ENCODE results near the gene PGGHG.

The PGGHG gene

DNA sequence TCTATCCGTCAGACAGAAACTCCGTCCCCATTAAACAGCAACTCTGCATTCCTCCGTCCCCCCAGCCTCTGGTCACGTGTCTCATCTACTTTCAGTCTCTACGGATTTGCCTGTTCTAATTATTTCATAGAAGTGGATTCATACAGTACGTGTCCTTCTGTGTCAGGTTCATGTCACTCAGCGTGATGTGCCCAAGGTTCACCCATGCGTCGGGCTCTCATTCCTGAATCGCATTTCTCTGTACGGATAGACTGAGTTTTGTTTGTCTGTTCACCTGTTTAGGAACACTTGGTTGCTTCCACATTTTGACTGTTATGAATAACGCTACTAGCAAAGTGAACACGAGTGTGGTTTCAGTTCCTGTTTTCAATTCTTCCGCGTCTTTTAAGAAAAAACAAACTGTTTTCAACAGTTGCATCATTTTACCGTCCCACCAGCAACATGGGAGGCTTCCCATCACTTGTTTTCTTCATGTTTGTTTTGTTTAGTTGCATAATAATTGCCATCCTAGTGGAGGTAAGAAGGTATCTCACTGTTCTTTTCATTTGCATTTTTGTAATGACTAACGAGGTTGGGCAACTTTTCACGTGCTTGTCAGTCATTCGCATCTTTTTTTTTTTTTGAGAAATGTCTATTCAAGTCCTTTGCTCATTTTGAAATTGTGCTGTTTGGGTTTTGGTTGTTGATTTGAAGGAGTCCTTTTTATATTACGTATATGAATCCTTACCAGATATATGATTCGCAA lies 19.6 kb upstream of the PGGHG start:
- no peak for DNase-seq (ENCODE audit: low read depth in 1 of 2, low spot score in 1 of 2)

DNA sequence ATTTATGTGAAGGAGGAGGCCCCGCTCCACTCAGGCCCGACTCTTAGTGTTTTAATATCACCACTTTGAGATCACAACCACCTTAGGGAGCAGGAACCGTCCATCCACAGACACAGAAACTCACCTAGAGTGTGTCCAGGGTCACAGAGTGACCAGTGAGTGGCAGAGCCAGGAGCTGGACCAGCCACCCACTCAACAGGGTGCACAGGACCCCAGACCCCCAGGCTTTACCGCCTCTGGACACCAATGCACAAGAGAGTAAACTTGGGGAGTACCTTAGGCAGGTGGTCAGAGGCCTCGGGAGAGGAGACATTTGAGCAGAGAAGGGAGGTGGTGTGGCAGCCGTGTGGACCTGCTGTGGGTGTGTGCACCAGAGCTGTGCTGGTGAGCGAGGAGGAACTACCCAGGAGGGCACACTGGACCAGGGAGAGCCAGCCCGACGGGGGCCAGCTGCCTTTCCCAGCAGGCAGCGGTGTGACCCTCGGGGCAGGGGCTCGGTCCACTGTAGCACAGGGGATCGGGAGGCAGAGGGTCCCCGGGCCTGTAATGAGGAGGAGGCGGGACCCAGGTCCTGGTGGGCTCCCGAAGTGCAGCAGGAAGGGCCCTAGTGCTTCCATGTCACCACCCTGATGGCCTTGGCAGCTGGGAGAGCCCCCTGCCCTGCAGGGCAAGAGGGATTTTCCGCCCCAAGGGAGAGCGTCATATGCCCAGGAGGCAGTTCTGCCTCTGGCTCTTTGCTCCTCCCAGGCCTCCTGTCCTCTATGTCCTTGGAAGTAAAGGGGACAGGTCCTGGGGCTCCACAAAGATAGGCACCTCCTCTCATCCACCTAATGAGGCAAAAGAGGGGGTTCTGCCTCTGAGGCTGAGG lies 18.2 kb upstream of the PGGHG start:
- DNase-seq (ENCODE audit: low read depth in 1 of 2, low spot score in 1 of 2), result no peak

DNA sequence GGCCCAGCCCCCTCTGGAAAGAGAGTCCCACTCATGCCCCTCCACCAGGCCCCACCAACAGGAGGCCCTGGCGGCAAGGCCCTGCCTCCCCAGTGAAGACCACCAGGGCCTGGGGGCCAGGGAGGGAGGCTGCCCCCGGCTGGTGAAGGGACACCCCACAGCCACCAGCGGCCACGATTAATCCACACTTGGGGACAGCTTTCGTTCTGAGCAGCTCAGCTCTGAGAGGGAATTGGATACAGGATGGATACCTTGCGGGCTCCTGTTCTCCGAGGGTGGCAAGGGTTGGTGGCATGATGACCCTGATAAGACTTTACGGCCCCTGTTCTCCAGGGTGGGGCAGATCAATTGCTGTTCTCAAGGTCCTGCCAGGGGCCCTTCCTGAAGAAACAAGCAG lies 17.6 kb upstream of the PGGHG start:
- DNase-seq (ENCODE audit: low read depth in 1 of 2, low spot score in 1 of 2), result no peak

DNA sequence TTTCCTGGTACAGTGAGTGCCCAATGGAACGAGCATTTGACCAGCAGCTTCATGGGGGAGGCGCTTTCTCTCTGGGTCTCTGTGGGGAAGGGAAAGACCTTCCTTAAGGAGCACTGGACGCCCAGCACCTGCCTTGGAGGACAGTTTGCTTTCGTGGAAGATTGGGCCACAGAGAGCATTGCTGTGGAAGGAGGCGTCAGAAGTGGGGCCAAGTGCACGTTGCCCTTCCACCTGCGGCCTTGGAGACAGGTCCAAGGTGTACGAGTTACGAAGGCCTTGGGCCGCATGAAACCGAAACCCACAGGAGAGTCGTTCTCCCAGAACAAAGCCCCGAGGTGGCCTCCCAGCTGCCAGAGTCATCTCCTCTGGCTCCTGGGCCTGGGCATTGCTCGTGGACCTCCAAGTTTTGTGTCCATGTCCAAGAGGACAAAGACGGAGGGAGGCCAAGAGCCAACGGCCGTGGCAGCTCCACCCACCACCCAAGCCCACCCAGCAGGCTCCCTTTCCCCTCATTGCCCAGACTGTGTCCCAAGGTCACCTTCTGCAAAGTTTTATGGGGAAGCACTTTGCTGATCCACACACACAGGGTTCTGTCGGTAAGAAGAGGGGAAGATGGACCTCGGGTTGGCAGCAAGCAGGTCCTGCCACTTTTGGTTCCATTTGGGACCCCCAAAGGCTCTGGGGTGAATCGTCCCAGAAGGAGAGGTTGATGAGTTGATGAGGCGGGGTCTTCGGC lies 16.6 kb upstream of the PGGHG start:
- no peak for DNase-seq (ENCODE audit: low read depth in 1 of 2, low spot score in 1 of 2)

DNA sequence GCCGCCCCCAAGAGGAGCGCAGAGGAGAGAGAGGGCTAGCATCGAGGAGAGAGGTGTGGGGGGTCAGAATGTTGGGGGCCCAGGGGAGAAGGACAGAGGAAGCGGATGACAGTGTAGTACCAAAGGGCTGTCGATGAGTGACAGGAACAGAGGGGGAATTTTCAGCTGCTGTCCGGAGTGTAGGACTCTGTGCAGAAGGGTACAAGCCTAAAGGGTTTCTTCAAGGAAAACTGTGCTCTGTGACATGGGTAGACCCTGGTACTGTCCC lies 16.1 kb upstream of the PGGHG start:
- DNase-seq (ENCODE audit: low read depth in 1 of 2, low spot score in 1 of 2), result no peak

GRCh38 chr11:276219-276618 lies 12.7 kb upstream of the PGGHG start:
- DNase-seq (ENCODE audit: low read depth in 1 of 2, low spot score in 1 of 2), result no peak

- no peak for DNase-seq (ENCODE audit: low read depth in 1 of 2, low spot score in 1 of 2)
Observed at GRCh38 chr11:278001-278951, 10.7 kb upstream of the PGGHG start, which contains the start of gene NLRP6. Gene NLRP6 (plus strand): TSS chr11:278407. CDS start chr11:278570, 163 bp downstream.

DNA sequence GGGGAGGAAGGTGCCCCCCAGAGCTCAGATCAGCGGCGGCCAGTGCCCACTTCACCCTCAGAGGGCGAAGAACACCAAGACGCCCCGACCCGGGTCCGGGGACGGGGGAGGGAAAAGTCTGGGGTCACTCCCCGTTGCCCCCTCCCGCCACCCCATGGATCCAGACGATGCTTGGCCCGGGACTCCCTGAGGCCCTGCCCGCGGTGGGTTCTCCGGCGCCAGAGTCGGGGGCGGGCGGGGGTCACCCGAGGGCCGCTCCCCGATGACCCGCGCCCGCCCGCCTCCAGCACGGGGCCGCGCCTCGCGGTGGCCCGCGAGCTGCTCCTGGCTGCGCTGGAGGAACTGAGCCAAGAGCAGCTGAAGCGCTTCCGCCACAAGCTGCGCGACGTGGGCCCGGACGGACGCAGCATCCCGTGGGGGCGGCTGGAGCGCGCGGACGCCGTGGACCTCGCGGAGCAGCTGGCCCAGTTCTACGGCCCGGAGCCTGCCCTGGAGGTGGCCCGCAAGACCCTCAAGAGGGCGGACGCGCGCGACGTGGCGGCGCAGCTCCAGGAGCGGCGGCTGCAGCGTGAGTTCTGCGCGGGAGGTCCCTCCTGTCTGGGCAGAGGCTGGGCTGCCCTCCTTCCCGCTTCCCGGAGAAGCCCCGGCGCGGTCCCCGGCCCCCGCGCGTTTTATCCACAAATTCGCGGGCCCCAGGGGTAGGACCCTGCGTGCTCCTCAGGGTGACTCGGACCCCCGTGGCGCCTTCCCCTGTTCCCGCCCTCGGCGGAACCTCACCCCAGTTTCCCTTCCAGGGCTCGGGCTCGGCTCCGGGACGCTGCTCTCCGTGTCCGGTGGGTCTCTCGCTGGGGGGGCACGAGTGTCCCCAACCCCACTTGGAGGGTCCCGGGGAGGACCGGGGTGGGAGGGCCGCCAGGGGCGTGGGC lies 9.6 kb upstream of the PGGHG start:
- no peak for DNase-seq (ENCODE audit: low read depth in 1 of 2, low spot score in 1 of 2)

GRCh38 chr11:279966-280705 lies 8.8 kb upstream of the PGGHG start:
- DNase-seq (ENCODE audit: low read depth in 1 of 2, low spot score in 1 of 2), result no peak

- no peak for DNase-seq (ENCODE audit: low read depth in 1 of 2, low spot score in 1 of 2)
Observed at GRCh38 chr11:280706-281485, 8.0 kb upstream of the PGGHG start.

DNA sequence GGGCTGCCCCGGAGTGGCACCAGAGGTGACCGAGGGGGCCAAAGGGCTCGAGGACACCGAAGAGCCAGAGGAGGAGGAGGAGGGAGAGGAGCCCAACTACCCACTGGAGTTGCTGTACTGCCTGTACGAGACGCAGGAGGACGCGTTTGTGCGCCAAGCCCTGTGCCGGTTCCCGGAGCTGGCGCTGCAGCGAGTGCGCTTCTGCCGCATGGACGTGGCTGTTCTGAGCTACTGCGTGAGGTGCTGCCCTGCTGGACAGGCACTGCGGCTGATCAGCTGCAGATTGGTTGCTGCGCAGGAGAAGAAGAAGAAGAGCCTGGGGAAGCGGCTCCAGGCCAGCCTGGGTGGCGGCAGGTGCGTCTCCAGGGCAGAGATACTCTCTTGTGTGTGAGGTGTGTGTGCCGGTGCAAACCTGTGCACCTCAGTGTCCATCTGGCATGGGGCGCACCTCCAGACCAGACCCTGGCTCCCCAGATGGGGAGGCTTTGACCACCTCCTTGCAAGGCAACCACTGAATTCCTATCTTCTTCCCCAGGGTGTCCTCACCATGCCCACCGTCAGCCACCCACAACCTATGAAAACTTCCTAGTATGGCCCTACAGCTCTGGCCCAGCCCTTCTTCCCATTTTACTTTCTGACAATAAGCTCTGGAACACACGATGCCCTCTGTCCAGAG lies 7.3 kb upstream of the PGGHG start:
- no peak for DNase-seq (ENCODE audit: low read depth in 1 of 2, low spot score in 1 of 2)

DNA sequence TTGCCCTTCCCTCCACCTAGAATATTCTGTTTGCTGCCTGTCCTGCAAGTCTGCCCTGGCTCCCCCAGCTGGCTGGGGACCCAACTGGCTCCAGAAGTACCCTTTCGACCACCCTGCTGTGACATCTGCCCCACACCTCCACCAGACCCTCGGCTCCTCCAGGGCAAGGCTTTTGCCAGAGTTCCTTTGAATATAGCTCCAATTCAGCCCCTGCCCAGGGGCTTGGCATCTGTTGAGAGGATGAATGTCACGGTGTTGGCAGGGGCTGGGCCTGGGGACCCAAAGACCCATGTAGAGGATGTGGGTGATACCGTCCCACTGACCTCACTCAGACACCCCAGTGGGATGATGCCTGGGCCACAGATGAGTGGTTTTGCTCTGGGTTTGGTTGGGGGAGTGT lies 6.8 kb upstream of the PGGHG start:
- DNase-seq (ENCODE audit: low read depth in 1 of 2, low spot score in 1 of 2), result no peak

- DNase-seq (ENCODE audit: low read depth in 1 of 2, low spot score in 1 of 2), result no peak
Observed at GRCh38 chr11:282630-283360, 6.1 kb upstream of the PGGHG start.

GRCh38 chr11:283405-284104 lies 5.4 kb upstream of the PGGHG start:
- no peak for DNase-seq (ENCODE audit: low read depth in 1 of 2, low spot score in 1 of 2)

DNA sequence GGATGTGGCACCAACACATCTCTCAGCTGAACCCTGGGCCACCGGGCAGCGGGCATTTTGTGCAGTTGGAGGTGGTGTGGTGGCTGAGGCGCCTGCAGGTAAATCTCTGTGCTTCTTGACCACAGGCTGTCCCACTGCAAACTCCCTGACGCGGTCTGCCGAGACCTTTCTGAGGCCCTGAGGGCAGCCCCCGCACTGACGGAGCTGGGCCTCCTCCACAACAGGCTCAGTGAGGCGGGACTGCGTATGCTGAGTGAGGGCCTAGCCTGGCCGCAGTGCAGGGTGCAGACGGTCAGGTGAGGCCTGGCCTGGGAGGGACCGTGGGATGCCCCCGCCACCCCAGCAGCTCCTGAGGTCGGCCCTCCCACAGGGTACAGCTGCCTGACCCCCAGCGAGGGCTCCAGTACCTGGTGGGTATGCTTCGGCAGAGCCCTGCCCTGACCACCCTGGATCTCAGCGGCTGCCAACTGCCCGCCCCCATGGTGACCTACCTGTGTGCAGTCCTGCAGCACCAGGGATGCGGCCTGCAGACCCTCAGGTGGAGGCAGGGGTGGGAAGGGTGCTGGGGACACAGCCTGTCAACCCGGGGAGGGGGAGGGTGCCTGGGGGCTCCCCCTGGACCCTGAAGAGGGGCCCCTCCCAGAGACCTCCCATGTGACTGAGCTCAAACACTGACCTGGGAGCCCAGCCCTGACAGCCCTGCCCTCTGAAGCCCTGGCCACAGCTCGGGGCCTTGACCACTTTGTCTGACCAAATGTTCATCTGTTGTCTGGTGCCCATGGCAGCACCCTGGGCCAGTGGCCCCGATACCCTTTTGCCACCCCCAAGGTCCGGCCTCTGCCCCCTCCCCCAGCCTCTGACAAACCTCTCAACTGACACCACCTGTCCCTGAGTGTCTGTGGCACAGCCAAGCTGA lies 4.6 kb upstream of the PGGHG start:
- DNase-seq (ENCODE audit: low read depth in 1 of 2, low spot score in 1 of 2), result no peak

Measured in activated CD4-positive, alpha-beta T cell treated with anti-CD3 and anti-CD28 coated beads, Interleukin-2, amount 50 U/mL, for 24 hours (primary cell).